ENCODE results near the gene LYRM7.

DNA sequence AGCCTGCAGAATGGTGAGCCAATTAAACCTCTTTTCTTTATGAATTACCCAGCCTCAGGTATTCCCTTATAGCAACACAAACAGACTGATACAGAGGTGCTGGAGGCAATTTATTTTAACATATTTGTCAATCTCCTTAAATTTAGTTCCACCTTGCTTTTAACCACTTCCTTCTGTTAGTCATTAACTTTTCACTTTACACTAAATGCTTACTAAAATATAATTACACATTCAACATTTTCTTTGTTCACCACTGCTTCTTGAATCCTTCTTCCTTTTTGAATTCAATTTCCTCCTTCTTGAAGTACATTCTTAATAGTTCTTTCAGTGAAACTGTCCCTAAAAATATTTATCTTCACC, 39.4 kb downstream of the LYRM7 start:
- no peak for TF ChIP-seq GATA2 (IDR thresholded peaks at IDR 0.05; ENCODE audit: low read depth, low read length)
- TF ChIP-seq GATA3 (IDR thresholded peaks at IDR 0.05; ENCODE audit: low read depth, low read length): no peak

Measured in SH-SY5Y (cell line).